ENCODE measurements around the gene LDLRAD1. TPM values are rescaled to one million over a fixed set of nuclear protein-coding genes. Genes with fewer than 3 reads are reported as not detected.

Gene LDLRAD1
- total and polyA plus RNA-seq, 2 of the 13 experiments (the other 11 are each of a cell fraction or from before 2014, with no cell fraction given): 2.5 to 14.0 TPM

DNA sequence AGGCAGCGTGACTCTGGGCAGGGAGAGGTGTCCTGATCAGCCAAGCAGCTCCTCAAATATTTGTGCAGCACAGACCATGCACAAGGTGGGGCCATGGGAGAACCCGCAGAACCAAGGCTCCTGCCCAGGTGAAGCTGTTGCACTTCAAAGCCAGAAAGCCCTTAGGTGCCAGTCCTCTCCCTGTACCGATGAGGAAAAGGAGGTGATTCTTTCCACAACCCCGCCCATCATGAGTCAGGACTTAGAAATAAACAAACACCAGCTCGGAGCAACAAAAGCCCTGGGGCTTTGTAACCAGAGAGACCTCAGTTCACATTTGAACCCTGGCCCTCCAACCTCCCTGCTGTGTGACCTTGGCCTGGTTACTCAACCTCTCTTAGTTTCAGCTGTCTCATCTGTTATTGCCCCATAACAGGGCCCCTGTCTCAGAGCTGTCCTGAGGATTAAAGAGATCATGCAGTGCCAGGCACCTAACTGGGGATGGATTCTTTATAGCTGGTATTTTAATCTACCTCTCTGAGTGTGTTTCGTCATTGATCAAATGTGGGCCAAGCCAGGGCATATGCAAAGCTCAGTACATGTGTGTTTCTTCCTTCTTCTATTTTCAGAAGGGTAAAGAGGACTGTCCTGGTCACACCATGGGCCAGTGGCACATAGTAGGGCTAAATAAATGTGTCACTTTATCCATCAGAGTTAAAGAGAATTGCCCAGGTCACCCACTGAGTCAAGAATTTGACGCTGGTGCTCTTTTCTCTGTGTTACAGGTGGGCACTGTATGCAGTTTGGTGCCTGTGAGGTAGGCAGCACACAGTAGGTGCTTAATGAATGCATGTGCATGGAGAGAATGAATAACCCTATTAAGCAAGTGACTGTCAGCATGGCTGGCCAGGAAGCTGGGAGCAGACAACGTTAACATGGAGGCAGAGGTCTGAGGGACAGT is 1.4 kb downstream of the LDLRAD1 start (continued):
- TF ChIP-seq DDIT3 (CRISPR knock-in tag; IDR thresholded peaks at IDR 0.05) (no peak), POGK (CRISPR knock-in tag; conservative IDR thresholded peaks at IDR 0.05) (0 out of 2 replicates have a peak, but pooled peaks have one; percentile 17), HDAC1 (CRISPR knock-in tag; IDR thresholded peaks at IDR 0.05) (peak; percentile 70), SMARCE1 (IDR thresholded peaks at IDR 0.05; ENCODE audit: borderline replicate concordance) (no peak), NR3C1 (CRISPR knock-in tag; IDR thresholded peaks at IDR 0.05) (no peak), CENPT (CRISPR knock-in tag; IDR thresholded peaks at IDR 0.05; ENCODE audit: low read depth) (no peak), FOXK2 (IDR thresholded peaks at IDR 0.05) (no peak), ZNF556 (CRISPR knock-in tag; IDR thresholded peaks at IDR 0.05; ENCODE audit: borderline replicate concordance) (peak; percentile 26; the same call in 1 of the 2 replicates), ZNF512 (CRISPR knock-in tag; IDR thresholded peaks at IDR 0.05) (no peak), SRF (IDR thresholded peaks at IDR 0.05; ENCODE audit: low read depth, low read length) (no peak), NR0B2 (CRISPR knock-in tag; IDR thresholded peaks at IDR 0.05) (no peak), ZFAT (CRISPR knock-in tag; conservative IDR thresholded peaks at IDR 0.05) (no peak), NR2C2 (CRISPR knock-in tag; IDR thresholded peaks at IDR 0.05; ENCODE audit: borderline replicate concordance) (peak; percentile 88)
- TF ChIP-seq, protein P1, sequence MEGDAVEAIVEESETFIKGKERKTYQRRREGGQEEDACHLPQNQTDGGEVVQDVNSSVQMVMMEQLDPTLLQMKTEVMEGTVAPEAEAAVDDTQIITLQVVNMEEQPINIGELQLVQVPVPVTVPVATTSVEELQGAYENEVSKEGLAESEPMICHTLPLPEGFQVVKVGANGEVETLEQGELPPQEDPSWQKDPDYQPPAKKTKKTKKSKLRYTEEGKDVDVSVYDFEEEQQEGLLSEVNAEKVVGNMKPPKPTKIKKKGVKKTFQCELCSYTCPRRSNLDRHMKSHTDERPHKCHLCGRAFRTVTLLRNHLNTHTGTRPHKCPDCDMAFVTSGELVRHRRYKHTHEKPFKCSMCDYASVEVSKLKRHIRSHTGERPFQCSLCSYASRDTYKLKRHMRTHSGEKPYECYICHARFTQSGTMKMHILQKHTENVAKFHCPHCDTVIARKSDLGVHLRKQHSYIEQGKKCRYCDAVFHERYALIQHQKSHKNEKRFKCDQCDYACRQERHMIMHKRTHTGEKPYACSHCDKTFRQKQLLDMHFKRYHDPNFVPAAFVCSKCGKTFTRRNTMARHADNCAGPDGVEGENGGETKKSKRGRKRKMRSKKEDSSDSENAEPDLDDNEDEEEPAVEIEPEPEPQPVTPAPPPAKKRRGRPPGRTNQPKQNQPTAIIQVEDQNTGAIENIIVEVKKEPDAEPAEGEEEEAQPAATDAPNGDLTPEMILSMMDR (CRISPR knock-in tag; IDR thresholded peaks at IDR 0.05): 0 out of 2 replicates have a peak, but pooled peaks have one; percentile 15
- TF ChIP-seq, protein P2, sequence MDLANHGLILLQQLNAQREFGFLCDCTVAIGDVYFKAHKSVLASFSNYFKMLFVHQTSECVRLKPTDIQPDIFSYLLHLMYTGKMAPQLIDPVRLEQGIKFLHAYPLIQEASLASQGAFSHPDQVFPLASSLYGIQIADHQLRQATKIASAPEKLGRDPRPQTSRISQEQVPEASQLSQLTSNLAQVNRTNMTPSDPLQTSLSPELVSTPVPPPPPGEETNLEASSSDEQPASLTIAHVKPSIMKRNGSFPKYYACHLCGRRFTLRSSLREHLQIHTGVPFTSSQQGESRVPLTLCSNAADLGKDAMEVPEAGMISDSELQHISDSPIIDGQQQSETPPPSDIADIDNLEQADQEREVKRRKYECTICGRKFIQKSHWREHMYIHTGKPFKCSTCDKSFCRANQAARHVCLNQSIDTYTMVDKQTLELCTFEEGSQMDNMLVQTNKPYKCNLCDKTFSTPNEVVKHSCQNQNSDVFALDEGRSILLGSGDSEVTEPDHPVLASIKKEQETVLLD (CRISPR knock-in tag; IDR thresholded peaks at IDR 0.05; ENCODE audit: low read depth): no peak
- TF ChIP-seq, protein P3, sequence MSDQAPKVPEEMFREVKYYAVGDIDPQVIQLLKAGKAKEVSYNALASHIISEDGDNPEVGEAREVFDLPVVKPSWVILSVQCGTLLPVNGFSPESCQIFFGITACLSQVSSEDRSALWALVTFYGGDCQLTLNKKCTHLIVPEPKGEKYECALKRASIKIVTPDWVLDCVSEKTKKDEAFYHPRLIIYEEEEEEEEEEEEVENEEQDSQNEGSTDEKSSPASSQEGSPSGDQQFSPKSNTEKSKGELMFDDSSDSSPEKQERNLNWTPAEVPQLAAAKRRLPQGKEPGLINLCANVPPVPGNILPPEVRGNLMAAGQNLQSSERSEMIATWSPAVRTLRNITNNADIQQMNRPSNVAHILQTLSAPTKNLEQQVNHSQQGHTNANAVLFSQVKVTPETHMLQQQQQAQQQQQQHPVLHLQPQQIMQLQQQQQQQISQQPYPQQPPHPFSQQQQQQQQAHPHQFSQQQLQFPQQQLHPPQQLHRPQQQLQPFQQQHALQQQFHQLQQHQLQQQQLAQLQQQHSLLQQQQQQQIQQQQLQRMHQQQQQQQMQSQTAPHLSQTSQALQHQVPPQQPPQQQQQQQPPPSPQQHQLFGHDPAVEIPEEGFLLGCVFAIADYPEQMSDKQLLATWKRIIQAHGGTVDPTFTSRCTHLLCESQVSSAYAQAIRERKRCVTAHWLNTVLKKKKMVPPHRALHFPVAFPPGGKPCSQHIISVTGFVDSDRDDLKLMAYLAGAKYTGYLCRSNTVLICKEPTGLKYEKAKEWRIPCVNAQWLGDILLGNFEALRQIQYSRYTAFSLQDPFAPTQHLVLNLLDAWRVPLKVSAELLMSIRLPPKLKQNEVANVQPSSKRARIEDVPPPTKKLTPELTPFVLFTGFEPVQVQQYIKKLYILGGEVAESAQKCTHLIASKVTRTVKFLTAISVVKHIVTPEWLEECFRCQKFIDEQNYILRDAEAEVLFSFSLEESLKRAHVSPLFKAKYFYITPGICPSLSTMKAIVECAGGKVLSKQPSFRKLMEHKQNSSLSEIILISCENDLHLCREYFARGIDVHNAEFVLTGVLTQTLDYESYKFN (CRISPR knock-in tag; conservative IDR thresholded peaks at IDR 0.05): peak; percentile 89

Data from HepG2 (cell line).